HepG2 (cell line): ENCODE data around the gene DLL3. TPM values are rescaled to one million over a fixed set of nuclear protein-coding genes. Genes with fewer than 3 reads are reported as not detected.

ENCODE experiments used
- DMAP1 ChIP-seq: IDR thresholded peaks from 2 replicates; pipeline ENCODE4 v1.6.1; 2016
- HMGXB3 ChIP-seq: sonication (generic); formaldehyde crosslinking; IDR thresholded peaks from 2 replicates; pipeline ENCODE4 v1.4.0; 2020; ENCODE audit warnings: missing genetic modification reagents, borderline replicate concordance
- PHF21A ChIP-seq: sonication (generic); formaldehyde crosslinking; IDR thresholded peaks from 2 replicates; pipeline ENCODE4 v1.5.0; 2020; ENCODE audit warnings: mild to moderate bottlenecking, missing genetic modification reagents
- POLR2A ChIP-seq, 2 experiments: IDR thresholded peaks; 2 replicates each; pipeline ENCODE4 v1.6.1; 2011; ENCODE audit warnings: low read depth in 2 of 2, low read length in 2 of 2, mild to moderate bottlenecking in 1 of 2, moderate library complexity in 1 of 2; ENCODE audit not compliant: insufficient read depth in 1 of 2
- SP4 ChIP-seq: sonication (generic); formaldehyde crosslinking; IDR thresholded peaks from 2 replicates; pipeline ENCODE4 v1.8.1; 2023; ENCODE audit warnings: mild to moderate bottlenecking, missing genetic modification reagents
- SRSF1 ChIP-seq: fragments of 200-400 bp; formaldehyde crosslinking; optimal IDR thresholded peaks from 2 replicates; pipeline ENCODE3; 2017; ENCODE audit warnings: mild to moderate bottlenecking, low read depth, low read length, moderate library complexity
- ZGPAT ChIP-seq: IDR thresholded peaks from 2 replicates; pipeline ENCODE4 v1.6.1; 2016; ENCODE audit warnings: mild to moderate bottlenecking
- ZNF407 ChIP-seq: sonication (generic); formaldehyde crosslinking; IDR thresholded peaks from one replicate; pipeline ENCODE4 v1.5.1; 2020; ENCODE audit warnings: mild to moderate bottlenecking, missing genetic modification reagents; ENCODE audit errors: not compliant biosample characterization
- ZNF501 ChIP-seq: sonication (generic); formaldehyde crosslinking; IDR thresholded peaks from 2 replicates; pipeline ENCODE4 v1.5.1; 2020; ENCODE audit warnings: mild to moderate bottlenecking, moderate library complexity, missing genetic modification reagents
- ZNF513 ChIP-seq: sonication (generic); formaldehyde crosslinking; conservative IDR thresholded peaks from 2 replicates; pipeline ENCODE4 v1.5.0; 2020; ENCODE audit warnings: missing genetic modification reagents
- ZNF672 ChIP-seq: sonication (generic); formaldehyde crosslinking; IDR thresholded peaks from 2 replicates; pipeline ENCODE4 v1.8.1; 2022; ENCODE audit warnings: missing genetic modification reagents
- ZNF703 ChIP-seq: sonication (generic); formaldehyde crosslinking; IDR thresholded peaks from 2 replicates; pipeline ENCODE4 v1.5.1; 2020; ENCODE audit warnings: missing genetic modification reagents, mild to moderate bottlenecking, moderate library complexity, borderline replicate concordance
- polyA plus RNA-seq, 8 experiments: library from polyadenylated mRNA; depleted of rRNA in 3 of 8; stranded (reverse) in 7 of 8; unstranded in 1 of 8; fragments of >200 nt; fragmentation: Illumina TruSeq in 4 of 8; extraction: Trizol in 4 of 8; gene quantifications; 2 replicates each; pipeline versions ENCODE4 v1.2.1 to v1.2.3, GENCODE V29; 2011 to 2016; ENCODE audit warnings: low read depth in 4 of 8, missing spikeins in 1 of 8, mixed read lengths in 1 of 8; ENCODE audit not compliant: insufficient read depth in 1 of 8
- total RNA-seq, 5 experiments: library from RNA; depleted of rRNA; stranded (reverse); fragments of >200 nt; fragmentation: Illumina TruSeq; extraction: Trizol; gene quantifications; 2 replicates each; pipeline ENCODE4 v1.2.3, GENCODE V29; 2016; ENCODE audit warnings: low read depth in 1 of 5

DLL3 gene
- total and polyA plus RNA-seq, 2 of the 13 experiments (the other 11 are each of a cell fraction or from before 2014, with no cell fraction given) = 0.35 to 0.55 TPM

GRCh38 chr19:39480337-39481228, 18.2 kb upstream of the DLL3 start, which contains the start of gene TIMM50 (continued):
- TF ChIP-seq ZNF407 (CRISPR knock-in tag) = peak; percentile 63
- TF ChIP-seq HMGXB3 = 0 out of 2 replicates have a peak, but pooled peaks have one; percentile 13
- peak; percentile 17 for TF ChIP-seq SRSF1
- peak; percentile 91; the same call in 1 of the 2 replicates for TF ChIP-seq ZNF501 (CRISPR knock-in tag)
- peak; percentile 95 for TF ChIP-seq ZGPAT (CRISPR knock-in tag)
- TF ChIP-seq ZNF513 = no peak
- peak; percentile 61; the same call in 1 of the 2 replicates for TF ChIP-seq PHF21A (CRISPR knock-in tag)
- TF ChIP-seq ZNF703 (CRISPR knock-in tag) = no peak
- TF ChIP-seq DMAP1 (CRISPR knock-in tag) = peak; percentile 95
- TF ChIP-seq SP4 (CRISPR knock-in tag) = peak; percentile 99
- no peak for TF ChIP-seq ZNF672 (CRISPR knock-in tag)
- TF ChIP-seq POLR2A (IDR thresholded peaks at IDR 0.05; ENCODE audit: insufficient read depth in 1 of 2, low read depth in 2 of 2, low read length in 2 of 2) = peak; percentile 75 to 82
